HepG2 (cell line): Measurements from ENCODE around the gene LDLRAD3. TPM values are rescaled to one million over a fixed set of nuclear protein-coding genes. Genes with fewer than 3 reads are reported as not detected.

Experiments used
- ATAC-seq: fragments of 200-7000 bp; cut with Tn5 transposase; 3 replicates; pipeline ENCODE4 v1.9.1; 2020; ENCODE audit warnings: mild to moderate bottlenecking, moderate library complexity
- BruUV-seq: library from RNA; stranded (reverse); fragments of 400-500 nt; replicated peaks from 2 replicates; lab custom pipeline; 2021; lab: Mats Ljungman, UMichigan
- CTCF ChIA-PET: fragments of 300-600 bp; formaldehyde crosslinking; extraction: SDS; loops from one replicate; lab custom pipeline; 2021; ENCODE audit warnings: low total read pairs, inconsistent platforms, low intra/inter-chr PET ratio; lab: Yijun Ruan, JAX
- POLR2A ChIA-PET: fragments of 350-600 bp; sonication (Branson Sonifier 250); formaldehyde crosslinking; loops from one replicate; lab custom pipeline; 2020; ENCODE audit warnings: antibody characterized with exemption, inconsistent platforms; lab: Yijun Ruan, JAX
- DNase-seq: peaks from one replicate; pipeline ENCODE4 v3.0.0-alpha.2; 2015; ENCODE audit warnings: low spot score
- FAIRE-seq: peaks from 3 replicates; lab custom pipeline; 2011; peaks lifted over from hg19 to GRCh38; lab: Jason Lieb, UNC
- H2AFZ ChIP-seq: one replicate; pipeline ENCODE4 v1.6.1; 2011; ENCODE audit warnings: low read length, inconsistent platforms
- H3K27ac ChIP-seq: fragments of 300-600 bp; 3 replicates; pipeline ENCODE4 v1.8.0; 2011; ENCODE audit warnings: mixed run types, mild to moderate bottlenecking, mixed read lengths, low read length, inconsistent platforms; ENCODE audit not compliant: insufficient read depth; ENCODE audit errors: extremely low read length
- H3K27me3 ChIP-seq, 2 experiments: fragments of 200-600 bp in 1 of 2; 2 replicates in 1 of 2; 3 replicates in 1 of 2; pipeline versions ENCODE4 v1.6.0 to v1.8.0; 2011; ENCODE audit warnings: low read length in 2 of 2, mild to moderate bottlenecking in 2 of 2, moderate library complexity in 2 of 2, inconsistent platforms in 1 of 2; ENCODE audit not compliant: insufficient read depth in 2 of 2, control insufficient read depth in 1 of 2
- H3K36me3 ChIP-seq, 2 experiments: fragments of 200-600 bp in 1 of 2; replicated peaks in 1 of 2; 2 replicates in 1 of 2; 3 replicates in 1 of 2; pipeline versions ENCODE4 v1.5.1 to v1.8.0; 2011; ENCODE audit warnings: low read length in 2 of 2, inconsistent platforms in 1 of 2; ENCODE audit not compliant: insufficient read depth in 2 of 2, control insufficient read depth in 1 of 2
- H3K4me1 ChIP-seq: 2 replicates; pipeline ENCODE4 v1.5.1; 2012; ENCODE audit warnings: low read length, inconsistent platforms; ENCODE audit not compliant: insufficient read depth
- H3K4me2 ChIP-seq: 2 replicates; pipeline ENCODE4 v1.6.0; 2011; ENCODE audit warnings: low read depth, low read length, inconsistent platforms
- H3K4me3 ChIP-seq, 3 experiments: fragments of 200-600 bp in 1 of 3; sonication (generic), shearing (Covaris generic) in 1 of 3; replicated peaks in 1 of 3; 2 replicates each; pipeline ENCODE4 v1.5.1; 2011 to 2016; ENCODE audit warnings: low read length in 3 of 3, inconsistent platforms in 2 of 3, low read depth in 2 of 3, mild to moderate bottlenecking in 2 of 3, control low read depth in 1 of 3, mixed read lengths in 1 of 3; ENCODE audit not compliant: insufficient read depth in 1 of 3
- H3K79me2 ChIP-seq: one replicate; pipeline ENCODE4 v1.6.1; 2011; ENCODE audit warnings: low read length, inconsistent platforms; ENCODE audit not compliant: insufficient read depth
- H3K9ac ChIP-seq: 2 replicates; pipeline ENCODE4 v1.6.0; 2011; ENCODE audit warnings: mild to moderate bottlenecking, low read depth, low read length, inconsistent platforms; ENCODE audit not compliant: insufficient read depth
- H3K9me3 ChIP-seq: 2 replicates; pipeline ENCODE4 v1.5.1; 2012; ENCODE audit warnings: mild to moderate bottlenecking, low read length
- H4K20me1 ChIP-seq: 2 replicates; pipeline ENCODE4 v1.6.0; 2011; ENCODE audit warnings: inconsistent platforms, mild to moderate bottlenecking, low read length, moderate library complexity; ENCODE audit not compliant: insufficient read depth
- ARID3A ChIP-seq: IDR thresholded peaks from 2 replicates; pipeline ENCODE4 v1.6.1; 2012; ENCODE audit warnings: low read depth, low read length, improper control_type of control experiment
- ATF2 ChIP-seq: sonication (generic); formaldehyde crosslinking; IDR thresholded peaks from 2 replicates; pipeline ENCODE4 v1.4.0; 2020; ENCODE audit warnings: missing genetic modification reagents
- BORCS8-MEF2B ChIP-seq: sonication (generic); formaldehyde crosslinking; IDR thresholded peaks from 2 replicates; pipeline ENCODE4 v1.8.0; 2022; ENCODE audit warnings: mild to moderate bottlenecking, missing genetic modification reagents
- CBFB ChIP-seq: sonication (generic); formaldehyde crosslinking; IDR thresholded peaks from 2 replicates; pipeline ENCODE4 v1.4.0; 2020; ENCODE audit warnings: missing genetic modification reagents
- CHD4 ChIP-seq: fragments of 200-600 bp; sonication (generic); IDR thresholded peaks from 2 replicates; pipeline ENCODE4 v1.7.0; 2017; ENCODE audit warnings: mild to moderate bottlenecking, low read length, borderline replicate concordance
- GMEB1 ChIP-seq: sonication (generic); formaldehyde crosslinking; IDR thresholded peaks from 2 replicates; pipeline ENCODE4 v1.5.1; 2020; ENCODE audit warnings: missing genetic modification reagents, mild to moderate bottlenecking, borderline replicate concordance
- MED13 ChIP-seq: sonication (generic); formaldehyde crosslinking; IDR thresholded peaks from 2 replicates; pipeline ENCODE4 v1.5.0; 2020; ENCODE audit warnings: missing genetic modification reagents
- MLX ChIP-seq: IDR thresholded peaks from 2 replicates; pipeline ENCODE4 v1.6.1; 2016
- MTF2 ChIP-seq: sonication (generic); formaldehyde crosslinking; IDR thresholded peaks from 2 replicates; pipeline ENCODE4 v1.5.0; 2020; ENCODE audit warnings: missing genetic modification reagents, borderline replicate concordance
- MXD4 ChIP-seq: IDR thresholded peaks from 2 replicates; pipeline ENCODE4 v1.6.1; 2016; ENCODE audit warnings: mild to moderate bottlenecking, missing biosample characterization, missing genetic modification reagents
- NFE2L1 ChIP-seq: sonication (generic); formaldehyde crosslinking; IDR thresholded peaks from 2 replicates; pipeline ENCODE4 v1.4.0; 2020; ENCODE audit warnings: missing genetic modification reagents, mild to moderate bottlenecking, borderline replicate concordance
- PCBP1 ChIP-seq: fragments of 200-400 bp; formaldehyde crosslinking; IDR thresholded peaks from 2 replicates; pipeline ENCODE4 v1.6.1; 2017; ENCODE audit warnings: mild to moderate bottlenecking, low read depth, low read length, borderline replicate concordance
- SALL2 ChIP-seq: sonication (generic); formaldehyde crosslinking; IDR thresholded peaks from 2 replicates; pipeline ENCODE4 v1.8.1; 2023; ENCODE audit warnings: mild to moderate bottlenecking, missing genetic modification reagents, inconsistent platforms
- SMC3 ChIP-seq: IDR thresholded peaks from 2 replicates; pipeline ENCODE4 v1.6.1; 2011; ENCODE audit warnings: low read length, improper control_type of control experiment
- SRY ChIP-seq: sonication (generic); formaldehyde crosslinking; IDR thresholded peaks from 2 replicates; pipeline ENCODE4 v1.8.0; 2022; ENCODE audit warnings: mild to moderate bottlenecking, missing genetic modification reagents
- TAF1 ChIP-seq: sonication (generic); formaldehyde crosslinking; IDR thresholded peaks from 2 replicates; pipeline ENCODE4 v1.4.0; 2020; ENCODE audit warnings: missing genetic modification reagents
- TIGD3 ChIP-seq: sonication (generic); formaldehyde crosslinking; IDR thresholded peaks from 2 replicates; pipeline ENCODE4 v1.5.1; 2020; ENCODE audit warnings: mild to moderate bottlenecking, missing genetic modification reagents, borderline replicate concordance
- TOE1 ChIP-seq: sonication (generic); formaldehyde crosslinking; IDR thresholded peaks from 2 replicates; pipeline ENCODE4 v1.4.0; 2020; ENCODE audit warnings: mild to moderate bottlenecking, missing genetic modification reagents
- ZNF629 ChIP-seq: sonication (generic); formaldehyde crosslinking; conservative IDR thresholded peaks from 2 replicates; pipeline ENCODE4 v1.5.0; 2020; ENCODE audit warnings: missing genetic modification reagents
- WGBS: methylation state at CpG from one replicate; pipeline ENCODE4 v1.1.6; 2017; ENCODE audit warnings: low lambda C conversion rate; 5-methylcytosine and 5-hydroxymethylcytosine counted together
- in situ Hi-C: cut with HindIII; loops from 2 replicates; pipeline ENCODE4 v1.10.0; 2017; ENCODE audit warnings: low pct_unique_long_range_greater_than_20kb; ENCODE audit not compliant: extremely low pct_ligation_motif_present
- intact Hi-C: fragments of 100-400 bp; cut with micrococcal nuclease; formaldehyde crosslinking; loops from one replicate; pipeline ENCODE4 v1.10.0; 2022; ENCODE audit not compliant: unreplicated experiment
- polyA plus RNA-seq, 8 experiments: library from polyadenylated mRNA; depleted of rRNA in 3 of 8; stranded (reverse) in 7 of 8; unstranded in 1 of 8; fragments of >200 nt; fragmentation: Illumina TruSeq in 4 of 8; extraction: Trizol in 4 of 8; gene quantifications; 2 replicates each; pipeline versions ENCODE4 v1.2.1 to v1.2.3, GENCODE V29; 2011 to 2016; ENCODE audit warnings: low read depth in 4 of 8, missing spikeins in 1 of 8, mixed read lengths in 1 of 8; ENCODE audit not compliant: insufficient read depth in 1 of 8
- total RNA-seq, 5 experiments: library from RNA; depleted of rRNA; stranded (reverse); fragments of >200 nt; fragmentation: Illumina TruSeq; extraction: Trizol; gene quantifications; 2 replicates each; pipeline ENCODE4 v1.2.3, GENCODE V29; 2016; ENCODE audit warnings: low read depth in 1 of 5

Gene LDLRAD3
- total and polyA plus RNA-seq, 2 of the 13 experiments (the other 11 are each of a cell fraction or from before 2014, with no cell fraction given), result 0.50 to 0.60 TPM

GRCh38 chr11:36278531-36279282 lies 334.8 kb downstream of the LDLRAD3 start:
- ChIA-PET POLR2A (no interaction called here), CTCF (no interaction called here)
- no peak for FAIRE-seq
- H3K9me3 ChIP-seq, result no peaks in the 10 kb centered on the region
- BruUV-seq, result no TSS peak
- no peak overlapping the region for H3K27ac ChIP-seq
- H4K20me1 ChIP-seq, result no peaks in the 10 kb centered on the region
- no peak overlapping the region for H3K9ac ChIP-seq
- H2AFZ ChIP-seq, result no peak overlapping the region
- DNase-seq, result no peak
- peaks cover 4% of the 10 kb centered on the region for H3K79me2 ChIP-seq
- intact Hi-C loops (no loop called here), in situ Hi-C loops (no loop called here)
- 97% methylated on average over 7 of the region's 13 CpGs for WGBS
- TF ChIP-seq GMEB1 (CRISPR knock-in tag) (no peak), NFE2L1 (CRISPR knock-in tag) (no peak), TAF1 (CRISPR knock-in tag) (no peak), SRY (CRISPR knock-in tag) (no peak), ZNF629 (no peak), ATF2 (CRISPR knock-in tag) (no peak), TIGD3 (CRISPR knock-in tag) (no peak), PCBP1 (no peak), SALL2 (no peak), CHD4 (no peak), MTF2 (no peak), CBFB (no peak), ARID3A (no peak), TOE1 (no peak), MED13 (no peak), BORCS8-MEF2B (CRISPR knock-in tag) (no peak), MLX (no peak), MXD4 (CRISPR knock-in tag) (no peak), SMC3 (no peak)
- peaks cover 11 to 22% of the 10 kb centered on the region in 2 experiments; a peak in 4 of 5 replicates for H3K36me3 ChIP-seq
- H3K4me1 ChIP-seq, result no peaks in the 10 kb centered on the region
- ATAC-seq, result peak; percentile 56
- no peaks in the 10 kb centered on the region for H3K27me3 ChIP-seq
- no peak overlapping the region for H3K4me2 ChIP-seq
- H3K4me3 ChIP-seq, result no peak overlapping the region
